ENCODE measurements around the gene SFT2D3.

DNA sequence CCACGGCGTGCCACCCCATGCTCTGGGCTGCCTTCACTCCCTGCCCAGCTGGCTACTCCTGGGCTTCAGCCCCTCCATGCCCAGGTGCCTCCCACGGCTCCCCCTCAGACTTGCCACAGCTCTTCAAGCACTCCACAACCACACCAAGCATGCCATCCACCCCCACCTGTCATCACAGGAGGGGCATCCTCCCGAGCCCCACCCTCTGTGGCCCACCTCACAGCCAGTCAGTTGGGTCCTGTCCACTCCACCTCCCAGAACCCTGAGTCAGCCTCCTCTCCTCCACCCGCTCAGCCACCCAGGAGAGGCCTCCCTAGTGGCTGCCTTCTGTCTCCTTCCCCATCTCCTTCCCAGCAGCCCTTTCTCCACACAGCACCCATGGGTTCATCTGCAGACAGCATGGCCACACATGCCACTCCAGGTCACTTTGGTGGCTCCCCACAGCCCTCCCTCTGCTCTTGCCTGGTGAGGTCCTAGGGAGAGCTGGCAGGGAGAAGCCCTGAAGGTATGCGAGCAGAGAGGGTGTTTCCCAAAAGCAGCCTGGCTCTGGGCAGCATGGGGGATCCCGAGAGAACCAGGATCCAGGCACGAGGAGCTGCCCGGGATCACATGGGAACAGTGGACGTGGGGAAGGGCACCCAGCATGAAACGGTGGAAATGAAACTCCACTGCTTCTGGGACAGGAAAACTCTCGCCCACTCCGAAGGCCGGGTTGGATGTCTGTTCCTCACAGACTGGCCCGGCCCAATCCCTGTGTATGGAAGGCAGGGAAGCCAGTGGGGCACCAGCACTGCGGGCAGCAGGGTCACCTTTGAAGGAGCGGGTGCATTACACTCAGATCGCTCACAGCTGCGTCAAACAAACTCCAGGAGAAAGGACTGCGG lies 28.7 kb upstream of the SFT2D3 start:
- TF ChIP-seq, protein P1, sequence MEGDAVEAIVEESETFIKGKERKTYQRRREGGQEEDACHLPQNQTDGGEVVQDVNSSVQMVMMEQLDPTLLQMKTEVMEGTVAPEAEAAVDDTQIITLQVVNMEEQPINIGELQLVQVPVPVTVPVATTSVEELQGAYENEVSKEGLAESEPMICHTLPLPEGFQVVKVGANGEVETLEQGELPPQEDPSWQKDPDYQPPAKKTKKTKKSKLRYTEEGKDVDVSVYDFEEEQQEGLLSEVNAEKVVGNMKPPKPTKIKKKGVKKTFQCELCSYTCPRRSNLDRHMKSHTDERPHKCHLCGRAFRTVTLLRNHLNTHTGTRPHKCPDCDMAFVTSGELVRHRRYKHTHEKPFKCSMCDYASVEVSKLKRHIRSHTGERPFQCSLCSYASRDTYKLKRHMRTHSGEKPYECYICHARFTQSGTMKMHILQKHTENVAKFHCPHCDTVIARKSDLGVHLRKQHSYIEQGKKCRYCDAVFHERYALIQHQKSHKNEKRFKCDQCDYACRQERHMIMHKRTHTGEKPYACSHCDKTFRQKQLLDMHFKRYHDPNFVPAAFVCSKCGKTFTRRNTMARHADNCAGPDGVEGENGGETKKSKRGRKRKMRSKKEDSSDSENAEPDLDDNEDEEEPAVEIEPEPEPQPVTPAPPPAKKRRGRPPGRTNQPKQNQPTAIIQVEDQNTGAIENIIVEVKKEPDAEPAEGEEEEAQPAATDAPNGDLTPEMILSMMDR (IDR thresholded peaks at IDR 0.05; ENCODE audit: borderline replicate concordance, extremely low read depth, low read length, poor library complexity, severe bottlenecking), result no peak
- TF ChIP-seq EZH2 (IDR thresholded peaks at IDR 0.05; ENCODE audit: borderline replicate concordance, low read depth, low read length, severe bottlenecking), result no peak

Data from DND-41 (cell line).